Thoracic aorta (tissue), 2 donors: ENCODE results near the gene NDUFC2. TPM values are rescaled to one million over a fixed set of nuclear protein-coding genes. Genes with fewer than 3 reads are reported as not detected.

ENCODE experiments used
- ATAC-seq: fragments of 150-250 bp; one replicate; pipeline ENCODE4 v1.8.0; 2017; ENCODE audit warnings: low read depth; ENCODE audit not compliant: insufficient number of reproducible peaks, low FRiP score
- DNase-seq: peaks from one replicate; pipeline ENCODE4 v3.0.0-alpha.2; 2020; ENCODE audit warnings: low spot score
- H3K27ac ChIP-seq, 2 donors: fragments of 200-600 bp; sonication (generic); 1 replicate in 1 of 2; 2 replicates in 1 of 2; pipeline ENCODE4 v1.5.1; 2016; ENCODE audit warnings: mild to moderate bottlenecking in 2 of 2, moderate library complexity in 2 of 2
- H3K27me3 ChIP-seq: fragments of 200-600 bp; sonication (generic); replicated peaks from 2 replicates; pipeline ENCODE4 v1.6.0; 2016; ENCODE audit warnings: mild to moderate bottlenecking; ENCODE audit not compliant: insufficient read depth
- H3K36me3 ChIP-seq: fragments of 200-600 bp; sonication (generic); one replicate; pipeline ENCODE4 v1.5.1; 2016
- H3K4me1 ChIP-seq, 2 donors: fragments of 200-600 bp; sonication (generic); 1 replicate in 1 of 2; 2 replicates in 1 of 2; pipeline versions ENCODE4 v1.5.1 to v1.6.0; 2016; ENCODE audit warnings: low read depth in 2 of 2, mild to moderate bottlenecking in 1 of 2; ENCODE audit not compliant: control insufficient read depth in 1 of 2
- H3K4me3 ChIP-seq: fragments of 200-600 bp; sonication (generic); 2 replicates; pipeline ENCODE4 v1.5.1; 2016; ENCODE audit warnings: mild to moderate bottlenecking
- H3K9me3 ChIP-seq: fragments of 200-600 bp; sonication (generic); 2 replicates; pipeline ENCODE4 v1.5.1; 2016
- total RNA-seq, 2 donors: library from RNA; depleted of rRNA; stranded (reverse); fragments of >200 nt; gene quantifications; one replicate each; pipeline versions ENCODE4 v1.1.0 to v1.2.3, GENCODE V29; 2016
- TF ChIP-seq, protein P1 (sequence below): fragments of 200-600 bp; sonication (generic); IDR thresholded peaks from one replicate; pipeline ENCODE4 v1.5.1; 2019; ENCODE audit warnings: antibody characterized with exemption

Gene NDUFC2
- total RNA-seq, 2 donors from 2014 or later, result 42.4 to 62.0 TPM

DNA sequence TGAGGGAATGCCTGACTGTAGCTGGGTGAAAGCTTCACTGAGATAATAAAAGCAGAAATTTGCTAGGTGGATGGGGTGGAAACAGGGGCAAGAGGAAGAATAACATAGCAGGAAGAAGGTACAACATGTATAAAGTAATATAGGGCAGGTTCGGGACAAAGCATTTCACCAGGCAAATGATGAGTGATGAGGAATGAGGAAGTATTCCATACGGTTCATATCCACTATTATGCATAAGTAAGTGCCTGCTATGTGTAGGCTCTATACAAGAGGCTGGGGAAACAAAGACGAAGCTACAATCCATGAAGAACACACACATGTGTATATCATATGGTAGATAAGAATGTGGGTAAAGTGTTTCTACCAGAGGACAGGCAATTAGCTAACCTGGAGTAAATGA lies 7.9 kb downstream of the NDUFC2 start:
- TF ChIP-seq, protein P1, sequence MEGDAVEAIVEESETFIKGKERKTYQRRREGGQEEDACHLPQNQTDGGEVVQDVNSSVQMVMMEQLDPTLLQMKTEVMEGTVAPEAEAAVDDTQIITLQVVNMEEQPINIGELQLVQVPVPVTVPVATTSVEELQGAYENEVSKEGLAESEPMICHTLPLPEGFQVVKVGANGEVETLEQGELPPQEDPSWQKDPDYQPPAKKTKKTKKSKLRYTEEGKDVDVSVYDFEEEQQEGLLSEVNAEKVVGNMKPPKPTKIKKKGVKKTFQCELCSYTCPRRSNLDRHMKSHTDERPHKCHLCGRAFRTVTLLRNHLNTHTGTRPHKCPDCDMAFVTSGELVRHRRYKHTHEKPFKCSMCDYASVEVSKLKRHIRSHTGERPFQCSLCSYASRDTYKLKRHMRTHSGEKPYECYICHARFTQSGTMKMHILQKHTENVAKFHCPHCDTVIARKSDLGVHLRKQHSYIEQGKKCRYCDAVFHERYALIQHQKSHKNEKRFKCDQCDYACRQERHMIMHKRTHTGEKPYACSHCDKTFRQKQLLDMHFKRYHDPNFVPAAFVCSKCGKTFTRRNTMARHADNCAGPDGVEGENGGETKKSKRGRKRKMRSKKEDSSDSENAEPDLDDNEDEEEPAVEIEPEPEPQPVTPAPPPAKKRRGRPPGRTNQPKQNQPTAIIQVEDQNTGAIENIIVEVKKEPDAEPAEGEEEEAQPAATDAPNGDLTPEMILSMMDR, result no peak
- Histone ChIP-seq H3K4me3 (no peak overlapping the region), H3K9me3 (no peaks in the 10 kb centered on the region), H3K4me1 (peaks cover under 1 to 14% of the 10 kb centered on the region in 2 donors), H3K36me3 (peaks cover 21% of the 10 kb centered on the region), H3K27me3 (no peaks in the 10 kb centered on the region), H3K27ac (no peak overlapping the region)
- no peak for DNase-seq
- no peak for ATAC-seq

DNA sequence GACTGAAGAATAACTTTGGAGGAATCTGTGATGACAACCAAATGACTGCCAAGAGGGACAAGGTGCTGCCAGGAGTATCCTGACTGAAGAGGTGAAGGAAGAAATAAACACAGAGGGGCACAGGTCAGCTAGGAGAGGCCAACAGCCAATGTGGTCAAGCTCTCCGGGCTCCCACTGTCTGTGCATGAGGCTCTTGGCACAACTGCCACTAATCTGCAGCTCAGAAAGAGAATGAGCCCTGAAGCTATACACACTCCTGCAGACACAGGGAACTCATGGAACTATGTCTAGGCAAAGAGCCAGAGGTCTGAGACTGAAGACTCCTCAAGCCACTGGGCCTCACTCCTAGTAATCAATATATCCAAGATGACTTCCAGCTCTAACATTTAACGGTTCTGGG lies 9.0 kb downstream of the NDUFC2 start:
- Histone ChIP-seq H3K27me3 (no peaks in the 10 kb centered on the region), H3K36me3 (peaks cover 21% of the 10 kb centered on the region), H3K4me1 (peaks cover 0 to 3% of the 10 kb centered on the region in 2 donors), H3K9me3 (no peaks in the 10 kb centered on the region), H3K27ac (no peak overlapping the region), H3K4me3 (no peak overlapping the region)
- DNase-seq (no peak), ATAC-seq (no peak)
- TF ChIP-seq, protein P1, result no peak

DNA sequence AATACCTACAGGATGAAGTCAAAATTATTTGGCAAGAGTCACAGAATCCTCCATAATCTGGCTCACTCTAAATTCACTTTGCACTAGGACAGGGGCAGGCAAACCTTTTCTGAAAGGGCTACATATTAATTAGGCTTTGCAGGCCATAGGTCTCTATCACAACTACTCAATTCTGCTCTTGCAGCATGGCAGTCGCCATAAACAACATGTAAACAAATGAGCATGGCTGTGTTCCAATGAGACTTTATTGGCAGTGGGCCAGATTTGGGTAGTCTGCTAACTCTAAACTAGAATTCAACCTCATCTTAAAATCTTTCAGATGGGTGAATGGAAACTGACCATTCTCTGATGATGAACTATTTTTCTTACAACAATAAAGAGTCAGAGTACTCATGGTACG lies 10.2 kb downstream of the NDUFC2 start:
- H3K27me3 ChIP-seq, result no peaks in the 10 kb centered on the region
- TF ChIP-seq, protein P1, result no peak
- H3K4me1 ChIP-seq, result no peaks in the 10 kb centered on the region
- peaks cover 21% of the 10 kb centered on the region for H3K36me3 ChIP-seq
- no peak overlapping the region for H3K27ac ChIP-seq
- no peak for ATAC-seq
- DNase-seq, result no peak
- no peaks in the 10 kb centered on the region for H3K9me3 ChIP-seq
- no peak overlapping the region for H3K4me3 ChIP-seq

DNA sequence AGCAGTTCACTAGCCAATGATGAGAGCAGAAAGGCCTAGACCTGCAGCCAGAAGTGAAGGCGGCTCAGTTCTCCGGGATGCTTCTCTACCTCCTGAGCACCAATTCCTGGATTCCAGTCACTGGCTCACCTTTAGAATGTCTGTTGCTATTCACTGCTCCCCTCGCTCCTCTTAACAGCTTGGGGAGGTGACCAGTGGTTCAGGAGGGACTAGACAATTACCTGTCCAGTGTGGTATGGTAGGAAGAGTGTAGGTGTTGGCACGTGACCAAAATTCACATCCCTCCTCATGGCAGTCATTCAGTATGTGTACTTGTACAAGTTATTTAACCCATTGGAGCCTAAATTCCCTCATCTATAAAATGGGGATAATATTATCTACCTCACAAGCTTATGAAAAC lies 12.0 kb downstream of the NDUFC2 start:
- no peak overlapping the region for H3K27ac ChIP-seq
- no peaks in the 10 kb centered on the region for H3K9me3 ChIP-seq
- ATAC-seq (no peak), DNase-seq (no peak)
- no peak overlapping the region for H3K4me3 ChIP-seq
- TF ChIP-seq, protein P1, result no peak
- peaks cover 21% of the 10 kb centered on the region for H3K36me3 ChIP-seq
- peaks cover 0 to 8% of the 10 kb centered on the region in 2 donors for H3K4me1 ChIP-seq
- no peaks in the 10 kb centered on the region for H3K27me3 ChIP-seq

DNA sequence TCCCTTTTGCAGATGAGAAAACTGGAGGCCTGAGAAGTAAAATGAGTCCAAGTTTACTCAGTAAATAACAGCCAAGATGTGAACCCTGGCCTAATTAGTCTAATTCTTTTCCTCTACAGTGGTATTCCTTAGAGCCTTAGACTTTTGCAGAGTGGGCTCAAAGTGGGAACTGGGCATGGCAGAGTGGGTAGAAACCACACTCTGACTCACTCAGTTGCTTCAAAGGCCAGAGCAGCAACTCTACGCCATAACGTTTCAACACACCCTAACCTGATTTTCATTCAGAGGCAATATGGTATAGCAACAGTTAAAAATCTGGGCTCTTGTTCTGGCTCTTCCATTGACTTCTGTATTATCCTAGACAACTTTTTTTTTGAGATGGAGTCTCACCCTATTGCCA lies 13.2 kb downstream of the NDUFC2 start:
- no peaks in the 10 kb centered on the region for H3K27me3 ChIP-seq
- H3K9me3 ChIP-seq, result no peaks in the 10 kb centered on the region
- H3K36me3 ChIP-seq, result peaks cover 14% of the 10 kb centered on the region
- TF ChIP-seq, protein P1, result no peak
- H3K4me1 ChIP-seq, result peaks cover 5 to 18% of the 10 kb centered on the region in 2 donors
- no peak for DNase-seq
- no peak overlapping the region for H3K27ac ChIP-seq
- no peak overlapping the region for H3K4me3 ChIP-seq
- no peak for ATAC-seq
